WERI-Rb-1 (cell line): Measurements from ENCODE around the gene SLC8A3.

Experiments
- DNase-seq: peaks from one replicate; pipeline ENCODE4 v3.0.0-alpha.2; 2020
- H3K27ac ChIP-seq: fragments of 250-450 bp; sonication (Bioruptor Pico); 2 replicates; pipeline ENCODE4 v1.5.1; 2020; ENCODE audit warnings: mild to moderate bottlenecking, moderate library complexity
- H3K27me3 ChIP-seq: fragments of 250-450 bp; sonication (Bioruptor Pico); 2 replicates; pipeline ENCODE4 v1.5.1; 2021; ENCODE audit warnings: mild to moderate bottlenecking, low read depth, moderate library complexity; ENCODE audit not compliant: insufficient read depth, severe bottlenecking
- H3K36me3 ChIP-seq: fragments of 250-450 bp; sonication (Bioruptor Pico); 2 replicates; pipeline ENCODE4 v1.5.1; 2020; ENCODE audit warnings: mild to moderate bottlenecking, moderate library complexity
- H3K4me3 ChIP-seq: 2 replicates; pipeline ENCODE4 v1.5.1; 2011; ENCODE audit warnings: low read depth, mild to moderate bottlenecking, control low read depth, low read length
- H3K9me3 ChIP-seq: fragments of 250-450 bp; sonication (Bioruptor Pico); 2 replicates; pipeline ENCODE4 v1.5.1; 2021; ENCODE audit warnings: mild to moderate bottlenecking, moderate library complexity; ENCODE audit not compliant: severe bottlenecking
- CTCF ChIP-seq: IDR thresholded peaks from 2 replicates; pipeline ENCODE4 v1.5.1; 2011; ENCODE audit warnings: low read depth, mild to moderate bottlenecking, control low read depth, inconsistent platforms, low read length

Gene SLC8A3

GRCh38 chr14:70123796-70124195 is 65.0 kb downstream of the SLC8A3 start:
- H3K4me3 ChIP-seq, result no peak overlapping the region
- H3K27me3 ChIP-seq, result peaks cover 35% of the 10 kb centered on the region
- no peaks in the 10 kb centered on the region for H3K9me3 ChIP-seq
- no peaks in the 10 kb centered on the region for H3K36me3 ChIP-seq
- DNase-seq, result no peak
- no peak for TF ChIP-seq CTCF
- H3K27ac ChIP-seq, result no peak overlapping the region

- Histone ChIP-seq H3K27me3 (peaks cover 30% of the 10 kb centered on the region), H3K27ac (no peak overlapping the region)
- TF ChIP-seq CTCF, result no peak
Measured at GRCh38 chr14:70121521-70121920, 67.2 kb downstream of the SLC8A3 start.

GRCh38 chr14:70118064-70118463 is 70.7 kb downstream of the SLC8A3 start:
- Histone ChIP-seq H3K27ac (no peak overlapping the region), H3K36me3 (no peaks in the 10 kb centered on the region), H3K9me3 (no peaks in the 10 kb centered on the region), H3K4me3 (no peak overlapping the region), H3K27me3 (peaks cover 35% of the 10 kb centered on the region)
- TF ChIP-seq CTCF, result no peak
- DNase-seq, result no peak

More at GRCh38 chr14:70121521-70121920, 67.2 kb downstream of the SLC8A3 start:
- Histone ChIP-seq H3K9me3 (no peaks in the 10 kb centered on the region), H3K4me3 (no peak overlapping the region), H3K36me3 (no peaks in the 10 kb centered on the region)
- no peak for DNase-seq

- H3K9me3 ChIP-seq, result no peaks in the 10 kb centered on the region
- no peaks in the 10 kb centered on the region for H3K36me3 ChIP-seq
- H3K27me3 ChIP-seq, result peaks cover 27% of the 10 kb centered on the region
- no peak overlapping the region for H3K27ac ChIP-seq
- DNase-seq, result no peak
- H3K4me3 ChIP-seq, result no peak overlapping the region
- TF ChIP-seq CTCF, result no peak
Measured at GRCh38 chr14:70116278-70116677, 72.5 kb downstream of the SLC8A3 start.

GRCh38 chr14:70114621-70115156 is 74.1 kb downstream of the SLC8A3 start:
- no peaks in the 10 kb centered on the region for H3K36me3 ChIP-seq
- H3K27me3 ChIP-seq, result peaks cover 17% of the 10 kb centered on the region
- no peak overlapping the region for H3K4me3 ChIP-seq
- no peak overlapping the region for H3K27ac ChIP-seq
- DNase-seq, result no peak
- TF ChIP-seq CTCF, result no peak
- no peaks in the 10 kb centered on the region for H3K9me3 ChIP-seq

- Histone ChIP-seq H3K27ac (no peak overlapping the region), H3K27me3 (peaks cover 17% of the 10 kb centered on the region), H3K9me3 (no peaks in the 10 kb centered on the region), H3K36me3 (no peaks in the 10 kb centered on the region), H3K4me3 (no peak overlapping the region)
- no peak for TF ChIP-seq CTCF
- no peak for DNase-seq
Measured at GRCh38 chr14:70113211-70113610, 75.5 kb downstream of the SLC8A3 start.
